GM06990 (cell line): Measurements from ENCODE around the gene DOCK9.

Source experiments
- DNase-seq: peaks from one replicate; pipeline ENCODE4 v3.0.0-alpha.2; 2011; ENCODE audit not compliant: insufficient read length; ENCODE audit errors: extremely low read depth
- H3K27me3 ChIP-seq: replicated peaks from 2 replicates; pipeline ENCODE4 v1.6.0; 2011; ENCODE audit warnings: low read length; ENCODE audit not compliant: control insufficient read depth, insufficient read depth
- H3K36me3 ChIP-seq: 2 replicates; pipeline ENCODE4 v1.5.1; 2011; ENCODE audit warnings: low read length; ENCODE audit not compliant: control insufficient read depth, insufficient read depth
- H3K4me3 ChIP-seq: replicated peaks from 2 replicates; pipeline ENCODE4 v1.5.1; 2011; ENCODE audit warnings: low read depth, mild to moderate bottlenecking, control low read depth, low read length
- CTCF ChIP-seq: IDR thresholded peaks from 2 replicates; pipeline ENCODE4 v1.5.1; 2011; ENCODE audit warnings: low read length, control low read depth, mild to moderate bottlenecking, inconsistent platforms; ENCODE audit not compliant: insufficient read depth, poor library complexity, severe bottlenecking

Gene DOCK9

GRCh38 chr13:98787996-98788395, 189.9 kb downstream of the DOCK9 start:
- Histone ChIP-seq H3K27me3 (no peaks in the 10 kb centered on the region; the same call in 1 of the 2 replicates), H3K4me3 (no peak overlapping the region), H3K36me3 (no peaks in the 10 kb centered on the region)
- TF ChIP-seq CTCF = no peak
- no peak for DNase-seq

- Histone ChIP-seq H3K4me3 (no peak overlapping the region), H3K27me3 (no peaks in the 10 kb centered on the region; the same call in 1 of the 2 replicates), H3K36me3 (no peaks in the 10 kb centered on the region)
- DNase-seq = no peak
- no peak for TF ChIP-seq CTCF
Observed at GRCh38 chr13:98787173-98787572, 190.7 kb downstream of the DOCK9 start.

- no peak for TF ChIP-seq CTCF
- no peak for DNase-seq
- H3K4me3 ChIP-seq = no peak overlapping the region
- no peaks in the 10 kb centered on the region; the same call in none of the 2 replicates for H3K27me3 ChIP-seq
- no peaks in the 10 kb centered on the region for H3K36me3 ChIP-seq
Observed at GRCh38 chr13:98786023-98786422, 191.8 kb downstream of the DOCK9 start.

GRCh38 chr13:98785405-98785804, 192.5 kb downstream of the DOCK9 start:
- Histone ChIP-seq H3K4me3 (no peak overlapping the region), H3K36me3 (no peaks in the 10 kb centered on the region), H3K27me3 (no peaks in the 10 kb centered on the region; the same call in none of the 2 replicates)
- no peak for TF ChIP-seq CTCF
- DNase-seq = no peak

- Histone ChIP-seq H3K36me3 (no peaks in the 10 kb centered on the region), H3K27me3 (no peaks in the 10 kb centered on the region; the same call in none of the 2 replicates), H3K4me3 (no peak overlapping the region)
- TF ChIP-seq CTCF = no peak
- DNase-seq = no peak
Observed at GRCh38 chr13:98784666-98785065, 193.2 kb downstream of the DOCK9 start.

GRCh38 chr13:98783856-98784478, 193.9 kb downstream of the DOCK9 start:
- Histone ChIP-seq H3K36me3 (no peaks in the 10 kb centered on the region), H3K4me3 (no peak overlapping the region), H3K27me3 (no peaks in the 10 kb centered on the region; the same call in none of the 2 replicates)
- TF ChIP-seq CTCF = no peak
- no peak for DNase-seq
